Neuronal stem cell (in vitro differentiated cells): Measurements from ENCODE around the gene TOM1. TPM values are rescaled to one million over a fixed set of nuclear protein-coding genes. Genes with fewer than 3 reads are reported as not detected.

ENCODE experiments used
- DNase-seq: peaks from one replicate; pipeline ENCODE4 v3.0.0-alpha.2; 2013; ENCODE audit warnings: low spot score
- H2AFZ ChIP-seq: one replicate; pipeline ENCODE4 v1.6.1; 2013; ENCODE audit warnings: mild to moderate bottlenecking, low read length, inconsistent platforms
- H2AK5ac ChIP-seq: 2 replicates; pipeline ENCODE4 v1.6.1; 2013; ENCODE audit warnings: low read depth, mild to moderate bottlenecking, inconsistent platforms, low read length, moderate library complexity, mixed read lengths
- H2BK120ac ChIP-seq: 2 replicates; pipeline ENCODE4 v1.6.1; 2013; ENCODE audit warnings: low read depth, mild to moderate bottlenecking, inconsistent platforms, low read length, moderate library complexity, mixed read lengths
- H2BK12ac ChIP-seq: one replicate; pipeline ENCODE4 v1.6.1; 2013; ENCODE audit warnings: low read length, inconsistent platforms
- H2BK15ac ChIP-seq: 2 replicates; pipeline ENCODE4 v1.6.1; 2013; ENCODE audit warnings: mild to moderate bottlenecking, low read length, inconsistent platforms, mixed read lengths
- H2BK5ac ChIP-seq: one replicate; pipeline ENCODE4 v1.6.1; 2013; ENCODE audit warnings: inconsistent platforms, mild to moderate bottlenecking, low read length, moderate library complexity
- H3K14ac ChIP-seq: one replicate; pipeline ENCODE4 v1.6.1; 2013; ENCODE audit warnings: low read length, inconsistent platforms
- H3K18ac ChIP-seq: 2 replicates; pipeline ENCODE4 v1.6.1; 2013; ENCODE audit warnings: low read length, inconsistent platforms
- H3K23ac ChIP-seq: 2 replicates; pipeline ENCODE4 v1.6.1; 2013; ENCODE audit warnings: low read depth, mild to moderate bottlenecking, mixed read lengths, low read length, inconsistent platforms; ENCODE audit not compliant: poor library complexity
- H3K27ac ChIP-seq: replicated peaks from 3 replicates; pipeline ENCODE4 v1.5.1; 2013; ENCODE audit warnings: low read length, inconsistent platforms
- H3K27me3 ChIP-seq, 3 experiments: 2 replicates each; pipeline ENCODE4 v1.6.1; 2013; ENCODE audit warnings: low read length in 3 of 3, mild to moderate bottlenecking in 2 of 3, inconsistent platforms in 1 of 3, low read depth in 1 of 3, mixed read lengths in 1 of 3, moderate library complexity in 1 of 3; ENCODE audit not compliant: control insufficient read depth in 3 of 3, insufficient read depth in 3 of 3
- H3K36me3 ChIP-seq, 2 donors: replicated peaks in 1 of 2; 2 replicates each; pipeline ENCODE4 v1.6.1; 2013; ENCODE audit warnings: low read length in 2 of 2; ENCODE audit not compliant: control insufficient read depth in 2 of 2, insufficient read depth in 2 of 2
- H3K4ac ChIP-seq: 2 replicates; pipeline ENCODE4 v1.6.1; 2013; ENCODE audit warnings: inconsistent platforms, mild to moderate bottlenecking, low read length, moderate library complexity
- H3K4me1 ChIP-seq, 2 donors: 1 replicate in 1 of 2; 2 replicates in 1 of 2; pipeline ENCODE4 v1.6.1; 2013; ENCODE audit warnings: low read length in 2 of 2, low read depth in 1 of 2; ENCODE audit not compliant: control insufficient read depth in 2 of 2, insufficient read depth in 1 of 2
- H3K4me2 ChIP-seq: one replicate; pipeline ENCODE4 v1.6.1; 2013; ENCODE audit warnings: mild to moderate bottlenecking, low read length, inconsistent platforms; ENCODE audit not compliant: insufficient read depth, poor library complexity, severe bottlenecking
- H3K4me3 ChIP-seq, 2 donors: 2 replicates each; pipeline ENCODE4 v1.5.1; 2013; ENCODE audit warnings: low read length in 2 of 2, mild to moderate bottlenecking in 2 of 2, inconsistent platforms in 1 of 2, moderate library complexity in 1 of 2
- H3K79me1 ChIP-seq: one replicate; pipeline ENCODE4 v1.6.1; 2013; ENCODE audit warnings: low read depth, mild to moderate bottlenecking, inconsistent platforms, low read length, moderate library complexity
- H3K9ac ChIP-seq: one replicate; pipeline ENCODE4 v1.6.1; 2013; ENCODE audit warnings: mild to moderate bottlenecking, low read depth, low read length, inconsistent platforms; ENCODE audit not compliant: poor library complexity
- H3K9me3 ChIP-seq, 2 donors: replicated peaks in 1 of 2; 2 replicates each; pipeline versions ENCODE3 to v1.6.1; 2013; ENCODE audit warnings: low read length in 2 of 2, mild to moderate bottlenecking in 2 of 2, inconsistent platforms in 1 of 2, low read depth in 1 of 2, mixed read lengths in 1 of 2, moderate library complexity in 1 of 2; ENCODE audit not compliant: control insufficient read depth in 2 of 2, insufficient read depth in 1 of 2
- H4K8ac ChIP-seq: one replicate; pipeline ENCODE4 v1.6.1; 2013; ENCODE audit warnings: low read depth, mild to moderate bottlenecking, inconsistent platforms, low read length, moderate library complexity
- H4K91ac ChIP-seq: one replicate; pipeline ENCODE4 v1.6.1; 2013; ENCODE audit warnings: low read length, low read depth, mild to moderate bottlenecking, inconsistent platforms; ENCODE audit not compliant: poor library complexity
- WGBS, 2 donors: extraction: QIAGEN DNeasy Blood & Tissue Kit; methylation state at CpG; one replicate each; pipeline ENCODE4 v1.1.7; 2013; ENCODE audit warnings: missing lambda C conversion rate in 2 of 2, mixed read lengths in 1 of 2; ENCODE audit not compliant: insufficient read length in 2 of 2, insufficient replicate concordance in 1 of 2; ENCODE audit errors: extremely low coverage in 2 of 2; 5-methylcytosine and 5-hydroxymethylcytosine counted together
- polyA plus RNA-seq, 2 experiments: library from polyadenylated mRNA; stranded (reverse); fragments of 200-250 nt; gene quantifications; one replicate each; pipeline ENCODE4 v1.2.3, GENCODE V29; 2013

Gene TOM1
- 16.6 TPM for polyA plus RNA-seq (2013, experiment 1 of 2)
- 17.0 TPM for polyA plus RNA-seq (2013, experiment 2 of 2)

- Histone ChIP-seq H3K4me1 (peaks cover 3 to 4% of the 10 kb centered on the region in 2 donors), H2BK12ac (no peak within 1 kb of the TSS), H4K91ac (no peak within 1 kb of the TSS), H3K27ac (peak within 1 kb of the TSS; percentile 48), H3K27me3 (no peaks in the 10 kb centered on the region), H2BK15ac (no peak within 1 kb of the TSS), H2BK120ac (no peak within 1 kb of the TSS), H3K9ac (peak within 1 kb of the TSS; percentile 97), H3K9me3 (no peaks in the 10 kb centered on the region), H3K23ac (peak within 1 kb of the TSS; percentile 62), H3K4me2 (peak within 1 kb of the TSS; percentile 99), H3K79me1 (peaks cover 10% of the 10 kb centered on the region), H2AFZ (peak within 1 kb of the TSS; percentile 97), H3K4me3 (peak within 1 kb of the TSS; percentile 83 to 90), H3K36me3 (peaks cover 7 to 28% of the 10 kb centered on the region in 2 donors), H2BK5ac (no peak within 1 kb of the TSS), H4K8ac (no peak within 1 kb of the TSS), H3K18ac (peak within 1 kb of the TSS; percentile 91), H2AK5ac (peak within 1 kb of the TSS; percentile 91), H3K4ac (no peak within 1 kb of the TSS), H3K14ac (no peak within 1 kb of the TSS)
- WGBS, 2 donors = no CpG with 5 or more reads among the region's 64 CpGs
- peak; percentile 99 for DNase-seq
Observed at GRCh38 chr22:35299673-35300499, at the start of gene TOM1. Gene TOM1, plus strand, starts transcription at chr22:35299894. Its CDS starts 35 bp downstream, at chr22:35299929.

GRCh38 chr22:35250156-35250555 lies 49.5 kb upstream of the TOM1 start:
- Histone ChIP-seq H3K79me1 (no peaks in the 10 kb centered on the region), H3K36me3 (no peaks in the 10 kb centered on the region), H3K23ac (no peak overlapping the region), H2BK12ac (no peak overlapping the region), H3K27ac (no peak overlapping the region), H3K27me3 (no peaks in the 10 kb centered on the region), H2BK120ac (no peak overlapping the region), H3K4me1 (no peaks in the 10 kb centered on the region), H2AK5ac (no peak overlapping the region), H3K9ac (no peak overlapping the region), H2BK15ac (no peak overlapping the region), H3K4me3 (no peak overlapping the region), H4K8ac (no peak overlapping the region), H3K18ac (no peak overlapping the region), H4K91ac (no peak overlapping the region), H3K9me3 (peaks cover 0 to 4% of the 10 kb centered on the region in 2 donors), H3K14ac (no peak overlapping the region), H2AFZ (no peak overlapping the region), H3K4ac (no peak overlapping the region), H3K4me2 (no peak overlapping the region), H2BK5ac (no peak overlapping the region)
- DNase-seq = no peak
- WGBS, 2 donors = no CpG with 5 or more reads among the region's 4 CpGs

GRCh38 chr22:35253946-35254345 lies 45.7 kb upstream of the TOM1 start:
- Histone ChIP-seq H3K14ac (no peak overlapping the region), H3K4me3 (no peak overlapping the region), H3K18ac (no peak overlapping the region), H3K79me1 (no peaks in the 10 kb centered on the region), H2BK5ac (no peak overlapping the region), H4K91ac (no peak overlapping the region), H3K4me2 (no peak overlapping the region), H3K9me3 (no peaks in the 10 kb centered on the region), H2BK12ac (no peak overlapping the region), H3K27ac (no peak overlapping the region), H2BK15ac (no peak overlapping the region), H2BK120ac (no peak overlapping the region), H2AFZ (no peak overlapping the region), H3K23ac (no peak overlapping the region), H3K4me1 (peaks cover 2 to 5% of the 10 kb centered on the region in 2 donors), H3K4ac (no peak overlapping the region), H3K36me3 (peaks cover 0 to 4% of the 10 kb centered on the region in 2 donors), H3K27me3 (no peaks in the 10 kb centered on the region), H3K9ac (no peak overlapping the region), H4K8ac (no peak overlapping the region), H2AK5ac (no peak overlapping the region)
- DNase-seq = no peak
- no CpG with 5 or more reads among the region's 2 CpGs for WGBS, 2 donors

GRCh38 chr22:35257002-35257320 lies 42.7 kb upstream of the TOM1 start:
- no peak for DNase-seq
- H3K23ac ChIP-seq = no peak overlapping the region
- peaks cover 0 to 31% of the 10 kb centered on the region in 2 donors for H3K36me3 ChIP-seq
- H3K9me3 ChIP-seq = peaks cover 0 to 4% of the 10 kb centered on the region in 2 donors
- H2AFZ ChIP-seq = peak overlapping the region; percentile 96
- no peak overlapping the region for H3K4ac ChIP-seq
- H3K27ac ChIP-seq = no peak overlapping the region
- H4K91ac ChIP-seq = no peak overlapping the region
- no peak overlapping the region for H4K8ac ChIP-seq
- H2BK120ac ChIP-seq = no peak overlapping the region
- H3K4me1 ChIP-seq = peaks cover 2 to 5% of the 10 kb centered on the region in 2 donors
- H3K27me3 ChIP-seq = no peaks in the 10 kb centered on the region
- H2BK5ac ChIP-seq = no peak overlapping the region
- H3K9ac ChIP-seq = no peak overlapping the region
- H3K79me1 ChIP-seq = no peaks in the 10 kb centered on the region
- H3K18ac ChIP-seq = no peak overlapping the region
- no peak overlapping the region for H2BK15ac ChIP-seq
- H3K4me2 ChIP-seq = peak overlapping the region; percentile 56
- H2BK12ac ChIP-seq = no peak overlapping the region
- WGBS, 2 donors = no CpG with 5 or more reads among the region's 3 CpGs
- no peak overlapping the region for H2AK5ac ChIP-seq
- H3K14ac ChIP-seq = no peak overlapping the region
- H3K4me3 ChIP-seq = peak overlapping the region; percentile 60 to 93
